ENCODE data around the gene EMILIN2.
"Not testable (repeated sequence)": the region's sequence is repeated elsewhere in the genome, so short reads cannot be mapped to it uniquely, and the experiment has no call there.

Gene EMILIN2

GRCh38 chr18:2901423-2901985 is 54.7 kb downstream of the EMILIN2 start:
- no peak for DNase-seq

DNA sequence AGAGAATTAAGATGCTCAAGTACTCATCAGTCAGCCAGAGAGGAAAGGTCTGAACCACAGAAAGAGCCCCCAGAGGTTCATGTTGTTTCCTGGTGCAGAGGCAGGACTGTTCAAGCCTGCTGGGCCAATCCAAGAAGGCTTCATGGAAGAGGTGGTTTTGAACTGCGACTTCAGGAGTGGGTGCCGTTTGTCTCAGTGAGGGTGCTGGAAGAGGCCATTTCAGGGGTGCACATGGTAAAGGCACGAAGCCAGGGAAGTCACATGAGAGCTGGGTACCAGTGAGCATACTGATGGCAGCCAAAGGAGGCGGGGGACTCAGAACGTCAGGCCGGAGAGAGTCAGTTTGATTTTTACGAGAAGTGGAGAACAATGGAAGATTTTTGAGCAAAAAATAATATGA is 55.5 kb downstream of the EMILIN2 start:
- no peak for DNase-seq

GRCh38 chr18:2903006-2903405 is 56.2 kb downstream of the EMILIN2 start:
- DNase-seq = no peak

- DNase-seq = no peak
Observed at GRCh38 chr18:2905854-2906703, 59.3 kb downstream of the EMILIN2 start.

DNA sequence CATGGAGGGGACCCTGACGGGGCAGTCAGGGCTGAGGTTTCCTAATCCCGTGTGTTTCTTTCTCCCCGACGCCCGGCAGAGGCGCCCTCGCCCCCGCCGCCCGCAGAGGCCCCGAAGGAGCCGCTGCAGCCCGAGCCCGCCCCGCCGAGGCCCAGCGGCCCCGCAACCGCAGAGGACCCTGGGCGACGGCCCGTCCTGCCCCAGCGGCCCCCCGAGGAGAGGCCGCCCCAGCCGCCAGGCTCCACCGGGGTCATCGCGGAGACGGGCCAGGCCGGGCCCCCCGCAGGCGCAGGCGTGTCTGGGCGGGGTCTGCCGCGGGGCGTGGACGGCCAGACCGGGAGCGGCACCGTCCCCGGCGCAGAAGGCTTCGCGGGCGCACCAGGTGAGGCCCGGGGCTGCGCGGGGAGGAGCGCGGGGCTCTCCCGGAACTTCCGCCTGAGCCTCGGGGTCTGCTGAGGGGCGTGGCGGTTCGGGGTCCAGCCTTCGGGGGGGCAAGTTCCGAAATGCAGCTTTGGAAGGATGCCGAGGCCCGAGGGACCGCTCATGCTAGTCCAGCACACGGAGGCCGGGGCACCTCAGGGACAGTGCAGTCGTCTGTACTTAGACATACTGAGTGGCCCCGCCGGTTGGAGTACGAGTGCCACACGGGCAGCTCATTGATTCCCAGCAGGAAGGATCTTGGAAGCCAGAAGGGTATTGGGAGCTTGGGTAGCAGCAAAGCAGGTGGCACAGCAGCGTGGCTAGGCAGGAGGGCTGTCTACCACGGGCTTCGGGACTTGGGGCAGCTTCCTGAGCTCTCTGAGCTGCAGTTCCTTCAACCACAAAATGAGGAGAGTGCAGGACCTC is 60.1 kb downstream of the EMILIN2 start:
- DNase-seq = no peak

DNA sequence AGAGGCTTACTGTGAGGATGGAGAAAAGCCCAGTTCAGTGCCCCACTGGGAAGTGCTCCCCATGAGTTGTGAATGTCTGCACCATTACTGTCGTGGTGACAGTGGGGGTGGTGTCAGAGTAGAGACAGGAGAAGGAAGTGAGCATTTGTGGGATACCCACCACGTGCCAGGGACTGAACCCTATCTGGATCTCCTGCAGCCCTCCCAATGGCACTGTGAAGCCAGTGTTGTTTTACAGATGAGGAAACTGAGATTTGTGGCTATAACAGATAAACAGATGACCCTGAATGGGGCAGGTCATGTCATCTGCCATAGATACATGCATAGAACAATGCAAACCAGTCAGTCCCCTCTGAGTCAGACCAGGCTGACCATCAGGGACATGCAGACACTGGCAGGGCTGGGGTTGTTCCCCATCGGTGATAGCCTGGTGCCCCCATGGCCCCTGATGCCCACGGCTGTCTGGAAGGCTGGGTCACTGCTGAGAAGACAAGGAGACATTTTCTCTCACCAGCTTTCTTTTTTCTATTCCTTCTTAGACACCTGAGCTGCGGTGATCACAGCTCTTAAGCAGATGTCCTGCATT is 60.8 kb downstream of the EMILIN2 start:
- no peak for DNase-seq

- DNase-seq = no peak
Observed at GRCh38 chr18:2908166-2908945, 61.5 kb downstream of the EMILIN2 start.

DNA sequence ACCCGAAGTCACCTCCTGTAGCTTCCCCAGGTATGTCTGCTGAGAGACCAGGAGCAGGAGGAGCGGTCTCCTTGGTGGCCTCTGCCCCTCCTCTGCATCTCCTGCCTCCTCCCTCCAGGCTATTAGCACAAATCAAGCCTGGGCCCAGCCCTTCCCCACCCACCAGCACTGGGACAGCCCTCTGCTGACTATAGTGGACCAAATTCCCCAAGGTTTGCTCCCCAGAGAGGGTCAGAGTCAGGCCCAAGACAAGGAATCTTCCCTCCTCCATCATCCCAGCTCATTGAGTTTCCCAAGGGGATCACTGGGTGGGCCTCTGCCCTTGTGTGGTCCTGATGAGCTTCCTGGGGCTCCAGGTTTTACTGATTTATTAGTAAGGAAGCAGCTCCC is 62.1 kb downstream of the EMILIN2 start:
- no peak for DNase-seq

DNA sequence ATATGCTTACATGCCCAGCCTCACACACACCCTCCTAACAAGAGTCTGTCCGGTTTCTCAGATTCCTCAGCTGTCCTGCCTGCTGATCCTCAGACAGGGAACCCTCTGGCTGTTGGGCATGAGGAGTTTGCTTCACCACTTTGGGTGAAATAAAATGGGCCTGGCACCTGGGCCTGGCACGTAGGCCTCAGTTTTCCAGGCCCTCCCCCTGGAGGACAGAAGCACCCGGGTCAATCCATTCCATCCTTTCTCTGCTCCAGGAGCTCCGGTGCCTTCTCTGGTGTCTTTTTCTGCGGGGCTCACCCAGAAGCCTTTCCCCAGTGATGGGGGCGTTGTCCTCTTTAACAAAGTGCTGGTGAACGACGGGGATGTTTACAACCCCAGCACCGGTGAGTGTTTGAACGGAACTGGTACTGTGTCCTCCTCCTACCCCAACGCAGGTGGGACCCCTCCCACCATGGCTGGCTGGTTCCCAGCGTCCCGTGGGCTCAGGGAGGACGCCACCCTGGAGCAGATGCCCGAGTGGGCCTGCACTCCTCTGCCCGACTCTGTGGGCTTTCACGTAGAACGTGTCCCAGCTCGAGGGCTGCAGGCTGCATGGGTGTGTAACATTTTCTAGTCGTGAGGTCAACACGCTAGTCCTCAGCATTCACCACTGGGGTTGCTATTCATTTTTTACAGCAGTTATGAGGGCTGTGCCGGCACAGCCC is 62.8 kb downstream of the EMILIN2 start:
- no peak for DNase-seq

GRCh38 chr18:2910261-2910660 is 63.5 kb downstream of the EMILIN2 start:
- DNase-seq = no peak

- no peak for DNase-seq
Observed at GRCh38 chr18:2910751-2911425, 64.1 kb downstream of the EMILIN2 start.

GRCh38 chr18:2911533-2911932 is 64.7 kb downstream of the EMILIN2 start:
- no peak for DNase-seq

DNA sequence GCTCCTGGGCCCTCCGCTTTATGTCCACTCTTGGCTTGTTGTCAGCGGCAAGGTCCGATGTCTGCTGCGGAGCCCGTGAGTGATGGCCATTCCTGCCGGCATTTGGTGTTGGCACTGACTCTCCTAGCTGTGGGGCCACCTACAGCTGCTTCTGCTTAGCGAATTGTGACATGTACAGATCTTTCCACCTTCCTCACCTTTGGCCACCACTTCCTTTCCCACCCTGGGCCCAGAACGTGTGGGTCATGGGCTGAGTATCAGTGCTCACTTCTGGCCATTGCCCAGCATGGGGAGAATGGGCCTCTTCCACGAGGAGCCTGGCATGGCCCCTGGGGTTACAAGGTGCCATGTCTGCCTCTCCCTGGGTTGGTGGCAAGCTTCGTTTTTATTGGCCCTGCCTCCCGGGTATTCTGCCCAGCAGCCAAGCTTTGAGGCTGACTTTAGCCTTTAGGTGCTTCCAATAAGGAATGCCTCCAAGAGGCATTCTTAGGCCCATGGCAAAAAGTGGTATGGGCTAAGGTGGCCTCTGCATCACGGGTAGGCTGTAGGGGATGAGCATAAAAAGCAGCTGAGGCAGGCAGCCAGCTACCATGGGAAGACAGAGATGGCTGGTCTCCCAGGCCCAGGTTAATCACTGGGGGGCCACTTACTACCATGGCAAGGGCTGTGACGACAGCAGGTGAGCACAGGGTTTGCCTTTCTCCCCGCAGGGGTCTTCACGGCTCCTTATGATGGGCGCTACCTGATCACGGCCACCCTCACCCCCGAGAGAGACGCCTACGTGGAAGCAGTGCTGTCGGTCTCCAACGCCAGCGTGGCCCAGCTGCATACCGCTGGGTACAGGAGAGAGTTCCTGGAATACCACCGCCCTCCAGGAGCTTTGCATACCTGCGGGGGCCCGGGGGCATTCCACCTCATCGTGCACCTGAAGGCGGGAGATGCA is 65.8 kb downstream of the EMILIN2 start:
- no peak for DNase-seq

- DNase-seq = no peak
Observed at GRCh38 chr18:2913398-2914005, 66.7 kb downstream of the EMILIN2 start.

- DNase-seq = no peak
Observed at GRCh38 chr18:2914185-2914880, 67.5 kb downstream of the EMILIN2 start.

GRCh38 chr18:2914881-2915240 is 68.1 kb downstream of the EMILIN2 start:
- DNase-seq = no peak

DNA sequence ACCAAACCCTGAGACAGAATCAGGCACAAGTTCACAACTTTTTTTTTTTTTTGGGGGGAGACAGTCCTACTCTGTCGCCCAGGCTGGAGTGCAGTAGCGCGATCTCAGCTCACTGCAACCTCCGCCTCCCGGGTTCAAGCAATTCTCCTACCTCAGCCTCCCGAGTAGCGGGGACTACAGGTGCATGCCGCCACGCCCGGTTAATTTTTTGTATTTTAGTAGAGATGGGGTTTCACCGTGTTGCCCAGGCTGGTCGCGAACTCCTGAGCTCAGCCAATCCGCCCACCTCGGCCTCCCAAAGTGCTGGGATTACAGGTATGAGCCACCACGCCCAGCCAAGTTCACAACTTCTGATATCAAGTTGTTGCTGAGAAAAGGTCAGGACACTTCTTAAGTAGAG is 68.7 kb downstream of the EMILIN2 start:
- DNase-seq = not testable (repeated sequence)

DNA sequence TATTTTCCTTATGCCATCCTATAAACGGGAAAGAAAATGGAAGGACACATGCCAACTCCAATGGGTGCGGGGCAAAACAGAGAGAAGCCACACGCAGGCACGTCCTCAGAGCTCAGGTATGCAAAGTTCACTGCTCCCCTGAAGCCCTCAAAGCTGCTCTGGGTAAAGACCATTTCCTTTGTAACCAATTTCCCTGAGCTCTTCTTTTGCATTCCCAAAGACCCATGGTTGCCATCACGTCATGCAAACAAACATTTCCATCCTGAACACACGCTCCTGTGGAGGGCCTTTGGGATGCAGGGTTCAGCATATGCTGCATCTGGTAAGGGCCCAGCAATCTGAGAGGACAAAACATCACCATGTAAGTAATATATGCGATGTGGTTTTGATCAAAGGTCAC is 69.4 kb downstream of the EMILIN2 start:
- no peak for DNase-seq

Data from NCI-H1436 treated with DMSO at 0.1 percent for 48 hours (cell line).